ENCODE data around the gene TMEM14B. TPM values are rescaled to one million over a fixed set of nuclear protein-coding genes. Genes with fewer than 3 reads are reported as not detected.

The TMEM14B gene
- total RNA-seq, 2 experiments from 2014 or later = 77.2 to 99.3 TPM

GRCh38 chr6:10778230-10778629 lies 30.6 kb downstream of the TMEM14B start:
- Mint-ChIP-seq H3K36me3 (ENCODE audit: low read depth) (peaks cover 25% of the 10 kb centered on the region), H3K27me3 (no peaks in the 10 kb centered on the region), H3K27ac (no peak overlapping the region), H3K4me3 (no peak overlapping the region), H3K9me3 (ENCODE audit: low read depth) (no peaks in the 10 kb centered on the region), H3K4me1 (no peaks in the 10 kb centered on the region)
- no peak for ATAC-seq
- intact Hi-C loops (cut with DNase I, micrococcal nuclease) = no loop called here
- DNase-seq = no peak
- ChIA-PET CTCF (interaction anchor here (0.7 kb wide), 1 partner anchor 12 kb away, joined by 3 read pairs; no protein-coding TSS in a partner anchor), POLR2A (no interaction called here)

GRCh38 chr6:10779076-10779475 lies 31.5 kb downstream of the TMEM14B start:
- intact Hi-C loops (cut with DNase I, micrococcal nuclease) = no loop called here
- no peaks in the 10 kb centered on the region for H3K9me3 Mint-ChIP-seq (ENCODE audit: low read depth)
- no peaks in the 10 kb centered on the region for H3K27me3 Mint-ChIP-seq
- peaks cover 29% of the 10 kb centered on the region for H3K36me3 Mint-ChIP-seq (ENCODE audit: low read depth)
- CTCF ChIA-PET = no interaction called here
- no peak for DNase-seq
- H3K4me1 Mint-ChIP-seq = no peaks in the 10 kb centered on the region
- no peak overlapping the region for H3K27ac Mint-ChIP-seq
- no peak overlapping the region for H3K4me3 Mint-ChIP-seq
- no peak for ATAC-seq
- POLR2A ChIA-PET = no interaction called here

- ATAC-seq (peak; percentile 23), DNase-seq (no peak)
- Mint-ChIP-seq H3K36me3 (ENCODE audit: low read depth) (peaks cover 16% of the 10 kb centered on the region), H3K9me3 (ENCODE audit: low read depth) (no peaks in the 10 kb centered on the region), H3K27me3 (no peaks in the 10 kb centered on the region), H3K4me3 (no peak overlapping the region), H3K27ac (no peak overlapping the region), H3K4me1 (peaks cover 4% of the 10 kb centered on the region)
- intact Hi-C loops (cut with DNase I, micrococcal nuclease) = no loop called here
- CTCF ChIA-PET = interaction anchor here (1.3 kb wide), 1 partner anchor 9 kb away, joined by 3 read pairs; no protein-coding TSS in a partner anchor
- POLR2A ChIA-PET = no interaction called here
Measured at GRCh38 chr6:10791673-10792072, 44.1 kb downstream of the TMEM14B start.

- peaks cover 4% of the 10 kb centered on the region for H3K4me1 Mint-ChIP-seq
- no peak for DNase-seq
- ChIA-PET CTCF (interaction anchor here (1.3 kb wide), 1 partner anchor 9 kb away, joined by 3 read pairs; no protein-coding TSS in a partner anchor), POLR2A (no interaction called here)
- ATAC-seq = no peak
- intact Hi-C loops (cut with DNase I, micrococcal nuclease) = no loop called here
- no peak overlapping the region for H3K4me3 Mint-ChIP-seq
- peaks cover 14% of the 10 kb centered on the region for H3K36me3 Mint-ChIP-seq (ENCODE audit: low read depth)
- H3K27ac Mint-ChIP-seq = no peak overlapping the region
- no peaks in the 10 kb centered on the region for H3K27me3 Mint-ChIP-seq
- H3K9me3 Mint-ChIP-seq (ENCODE audit: low read depth) = no peaks in the 10 kb centered on the region
Measured at GRCh38 chr6:10792101-10792500, 44.5 kb downstream of the TMEM14B start.

- Mint-ChIP-seq H3K4me3 (no peak overlapping the region), H3K4me1 (peaks cover 4% of the 10 kb centered on the region), H3K27ac (no peak overlapping the region), H3K36me3 (ENCODE audit: low read depth) (peaks cover 14% of the 10 kb centered on the region), H3K9me3 (ENCODE audit: low read depth) (no peaks in the 10 kb centered on the region), H3K27me3 (no peaks in the 10 kb centered on the region)
- POLR2A ChIA-PET = no interaction called here
- intact Hi-C loops (cut with DNase I, micrococcal nuclease) = no loop called here
- CTCF ChIA-PET = interaction anchor here (0.7 kb wide), 1 partner anchor 315 kb away, joined by 3 read pairs; no protein-coding TSS in a partner anchor
- DNase-seq = no peak
- no peak for ATAC-seq
Measured at GRCh38 chr6:10793035-10793434, 45.4 kb downstream of the TMEM14B start.

- DNase-seq (no peak), ATAC-seq (peak; percentile 26)
- Mint-ChIP-seq H3K27me3 (no peaks in the 10 kb centered on the region), H3K36me3 (ENCODE audit: low read depth) (peaks cover 14% of the 10 kb centered on the region), H3K4me3 (no peak overlapping the region), H3K4me1 (peaks cover 4% of the 10 kb centered on the region), H3K9me3 (ENCODE audit: low read depth) (no peaks in the 10 kb centered on the region), H3K27ac (no peak overlapping the region)
- POLR2A ChIA-PET = no interaction called here
- intact Hi-C loops (cut with DNase I, micrococcal nuclease) = no loop called here
- CTCF ChIA-PET = no interaction called here
Measured at GRCh38 chr6:10793695-10794094, 46.1 kb downstream of the TMEM14B start.

- Mint-ChIP-seq H3K27ac (no peak overlapping the region), H3K27me3 (no peaks in the 10 kb centered on the region), H3K36me3 (ENCODE audit: low read depth) (peaks cover 14% of the 10 kb centered on the region), H3K4me3 (no peak overlapping the region), H3K4me1 (peaks cover 4% of the 10 kb centered on the region), H3K9me3 (ENCODE audit: low read depth) (no peaks in the 10 kb centered on the region)
- intact Hi-C loops (cut with DNase I, micrococcal nuclease) = no loop called here
- POLR2A ChIA-PET = no interaction called here
- CTCF ChIA-PET = interaction anchor here (0.6 kb wide), 1 partner anchor 387 kb away, joined by 3 read pairs; no protein-coding TSS in a partner anchor
- DNase-seq (no peak), ATAC-seq (no peak)
Measured at GRCh38 chr6:10794239-10794638, 46.6 kb downstream of the TMEM14B start.

- no peak overlapping the region for H3K27ac Mint-ChIP-seq
- no peaks in the 10 kb centered on the region for H3K4me1 Mint-ChIP-seq
- ChIA-PET CTCF (interaction anchor here (0.5 to 3.2 kb wide), 10 partner anchors 9 to 1337 kb away, joined by 3 to 30 read pairs (median 3); no protein-coding TSS in a partner anchor), POLR2A (no interaction called here)
- H3K36me3 Mint-ChIP-seq (ENCODE audit: low read depth) = peaks cover 1% of the 10 kb centered on the region
- DNase-seq (no peak), ATAC-seq (no peak)
- no peak overlapping the region for H3K4me3 Mint-ChIP-seq
- H3K9me3 Mint-ChIP-seq (ENCODE audit: low read depth) = no peaks in the 10 kb centered on the region
- no peaks in the 10 kb centered on the region for H3K27me3 Mint-ChIP-seq
- intact Hi-C loops (cut with DNase I, micrococcal nuclease) = loop anchor here (1.0 to 5.0 kb wide), 4 partner anchors 78 to 323 kb away; partner anchors contain the start of gene TMEM14C (in 1 of the 2)
Measured at GRCh38 chr6:10800810-10801209, 53.2 kb downstream of the TMEM14B start.

GRCh38 chr6:10801224-10801848 lies 53.7 kb downstream of the TMEM14B start:
- Mint-ChIP-seq H3K27me3 (no peaks in the 10 kb centered on the region), H3K27ac (no peak overlapping the region), H3K9me3 (ENCODE audit: low read depth) (no peaks in the 10 kb centered on the region), H3K4me1 (no peaks in the 10 kb centered on the region), H3K4me3 (no peak overlapping the region), H3K36me3 (ENCODE audit: low read depth) (peaks cover 1% of the 10 kb centered on the region)
- ATAC-seq (peak; percentile 92), DNase-seq (peak; percentile 76)
- ChIA-PET CTCF (interaction anchor here (0.6 to 3.2 kb wide), 21 partner anchors 13 to 1337 kb away, joined by 3 to 30 read pairs (median 3); partner anchors contain the start of gene MAK), POLR2A (no interaction called here)
- intact Hi-C loops (cut with DNase I, micrococcal nuclease) = loop anchor here (1.0 to 5.0 kb wide), 4 partner anchors 79 to 323 kb away; partner anchors contain the start of gene TMEM14C (in 1 of the 2)

Other genes starting within 250 kb of the TMEM14B start
- gene GCNT2, start 226.5 kb upstream of the TMEM14B start, total RNA-seq = 1 to 10 TPM; 1.6 to 2.2 TPM
- gene C6orf52, start 53.2 kb upstream of the TMEM14B start, total RNA-seq = 1 to 10 TPM; 1.2 to 2.4 TPM
- 10 to 100 TPM; 35.6 to 39.4 TPM for gene PAK1IP1, start 52.8 kb upstream of the TMEM14B start, total RNA-seq
- gene TMEM14C, start 24.7 kb upstream of the TMEM14B start, total RNA-seq = 10 to 100 TPM; 67.6 to 81.7 TPM
- gene MAK, start 90.7 kb downstream of the TMEM14B start, total RNA-seq = under 1 TPM; 0.42 to 0.43 TPM
- not detected for gene GCM2, start 134.2 kb downstream of the TMEM14B start, total RNA-seq
- under 1 TPM in 1 of 2 experiments, not detected in 1; 0.25 TPM for gene SYCP2L, start 139.2 kb downstream of the TMEM14B start, total RNA-seq